Fibroblast of skin of left biceps (primary cell): Measurements from ENCODE around the gene ATG13.

Experiments
- DNase-seq, 2 experiments: peaks; one replicate each; pipeline ENCODE4 v3.0.0-alpha.2; 2013; ENCODE audit warnings: low read depth in 2 of 2

ATG13 gene

GRCh38 chr11:46675288-46675851, 58.0 kb downstream of the ATG13 start:
- DNase-seq, result no peak

GRCh38 chr11:46675949-46676348, 58.6 kb downstream of the ATG13 start:
- no peak for DNase-seq

GRCh38 chr11:46676436-46677158, 59.2 kb downstream of the ATG13 start:
- DNase-seq, result no peak

GRCh38 chr11:46677169-46677568, 59.8 kb downstream of the ATG13 start:
- no peak for DNase-seq

- DNase-seq, result no peak
These were observed 60.8 kb downstream of the ATG13 start for GRCh38 chr11:46677991-46678740.

GRCh38 chr11:46678741-46679130, 61.4 kb downstream of the ATG13 start:
- DNase-seq, result no peak

GRCh38 chr11:46679241-46680163, 62.1 kb downstream of the ATG13 start:
- no peak for DNase-seq

GRCh38 chr11:46680164-46680760, 62.9 kb downstream of the ATG13 start:
- DNase-seq, result no peak

- DNase-seq, result no peak
These were observed 63.5 kb downstream of the ATG13 start for GRCh38 chr11:46680815-46681214.

- no peak for DNase-seq
These were observed 64.5 kb downstream of the ATG13 start for GRCh38 chr11:46681814-46682213.

- no peak for DNase-seq
These were observed 65.7 kb downstream of the ATG13 start for GRCh38 chr11:46682773-46683752.

- DNase-seq, result no peak
These were observed 67.0 kb downstream of the ATG13 start for GRCh38 chr11:46684367-46684766.

GRCh38 chr11:46686886-46687795, 69.8 kb downstream of the ATG13 start:
- DNase-seq, result no peak

GRCh38 chr11:46690702-46691101, 73.3 kb downstream of the ATG13 start:
- DNase-seq, result no peak

- no peak for DNase-seq
These were observed 75.1 kb downstream of the ATG13 start for GRCh38 chr11:46692450-46692849.

- DNase-seq, result no peak
These were observed 76.3 kb downstream of the ATG13 start for GRCh38 chr11:46693597-46694012.

GRCh38 chr11:46694072-46694471, 76.7 kb downstream of the ATG13 start:
- no peak for DNase-seq

GRCh38 chr11:46694607-46695006, 77.3 kb downstream of the ATG13 start:
- no peak for DNase-seq
